GM12872 (cell line): ENCODE measurements around the gene ADAMTS12.

Source experiments
- TF ChIP-seq, protein P1 (sequence below): IDR thresholded peaks from 3 replicates; pipeline ENCODE4 v1.5.1; 2011; ENCODE audit warnings: low read depth, mild to moderate bottlenecking, low read length, moderate library complexity; ENCODE audit not compliant: insufficient read depth

The ADAMTS12 gene

DNA sequence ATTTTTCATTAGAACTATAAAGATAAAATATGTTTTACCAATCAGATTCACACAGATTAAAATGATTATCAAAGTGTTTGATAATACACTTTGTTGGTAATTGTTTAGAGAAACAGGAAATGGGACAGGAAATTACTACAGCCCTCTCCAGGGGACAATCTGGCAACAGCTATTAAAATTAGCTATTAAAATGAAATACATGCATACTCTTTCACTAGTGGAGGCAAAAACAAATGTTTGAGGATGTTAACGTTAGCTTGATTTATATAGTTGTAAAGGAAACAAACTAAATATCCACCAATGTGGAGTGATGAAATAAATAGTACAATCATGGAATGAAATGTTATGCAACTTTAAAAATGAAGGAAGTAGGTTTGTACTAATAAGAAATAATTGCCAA is 397.3 kb downstream of the ADAMTS12 start:
- TF ChIP-seq, protein P1, sequence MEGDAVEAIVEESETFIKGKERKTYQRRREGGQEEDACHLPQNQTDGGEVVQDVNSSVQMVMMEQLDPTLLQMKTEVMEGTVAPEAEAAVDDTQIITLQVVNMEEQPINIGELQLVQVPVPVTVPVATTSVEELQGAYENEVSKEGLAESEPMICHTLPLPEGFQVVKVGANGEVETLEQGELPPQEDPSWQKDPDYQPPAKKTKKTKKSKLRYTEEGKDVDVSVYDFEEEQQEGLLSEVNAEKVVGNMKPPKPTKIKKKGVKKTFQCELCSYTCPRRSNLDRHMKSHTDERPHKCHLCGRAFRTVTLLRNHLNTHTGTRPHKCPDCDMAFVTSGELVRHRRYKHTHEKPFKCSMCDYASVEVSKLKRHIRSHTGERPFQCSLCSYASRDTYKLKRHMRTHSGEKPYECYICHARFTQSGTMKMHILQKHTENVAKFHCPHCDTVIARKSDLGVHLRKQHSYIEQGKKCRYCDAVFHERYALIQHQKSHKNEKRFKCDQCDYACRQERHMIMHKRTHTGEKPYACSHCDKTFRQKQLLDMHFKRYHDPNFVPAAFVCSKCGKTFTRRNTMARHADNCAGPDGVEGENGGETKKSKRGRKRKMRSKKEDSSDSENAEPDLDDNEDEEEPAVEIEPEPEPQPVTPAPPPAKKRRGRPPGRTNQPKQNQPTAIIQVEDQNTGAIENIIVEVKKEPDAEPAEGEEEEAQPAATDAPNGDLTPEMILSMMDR: no peak

DNA sequence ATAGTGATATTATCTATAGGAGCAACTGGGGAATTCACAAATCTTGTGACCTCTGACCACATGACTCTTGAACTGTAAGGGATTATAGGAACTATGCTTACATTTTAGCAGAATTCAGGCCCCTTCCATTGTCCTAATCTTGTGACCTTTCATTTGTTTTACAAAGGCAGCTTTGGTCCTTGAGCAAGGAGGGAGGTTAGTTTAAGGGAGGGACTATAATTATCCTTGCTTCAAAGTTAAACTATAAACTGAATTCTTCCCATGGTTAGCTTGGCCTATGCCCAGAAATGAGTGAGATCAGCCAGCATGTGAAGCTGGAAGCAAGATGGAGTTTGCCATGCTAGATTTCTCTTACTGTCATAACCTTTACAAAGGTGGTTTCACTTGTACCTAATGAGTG is 399.8 kb downstream of the ADAMTS12 start:
- TF ChIP-seq, protein P1: no peak

DNA sequence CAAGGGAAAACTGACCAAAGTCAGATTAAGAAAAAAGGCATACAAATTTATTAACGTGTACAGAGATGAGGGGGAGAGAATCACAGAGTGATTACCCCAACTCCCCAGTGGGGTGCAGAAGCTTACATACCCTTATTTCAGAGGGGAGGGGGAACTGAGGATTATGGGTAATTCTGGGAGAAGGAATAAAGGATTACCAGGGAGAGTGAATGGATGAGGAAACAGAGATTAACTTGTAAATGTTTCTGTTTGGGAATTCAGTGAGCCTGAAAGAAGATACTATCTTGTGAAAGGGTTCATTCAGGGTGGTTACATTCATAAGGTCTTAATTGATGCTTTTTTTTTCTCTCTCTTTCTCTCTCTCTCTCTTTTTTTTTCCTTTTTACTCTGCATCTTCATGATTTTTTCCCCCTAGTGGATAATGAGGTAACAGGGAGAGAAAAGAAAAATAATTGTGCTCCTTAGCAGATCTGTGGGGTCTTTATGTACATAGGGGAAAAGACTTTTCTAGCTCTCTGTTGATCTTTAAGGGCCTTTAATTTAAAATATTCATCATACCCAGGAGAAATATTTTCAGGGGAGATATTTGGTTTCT is 401.6 kb downstream of the ADAMTS12 start:
- TF ChIP-seq, protein P1: no peak

DNA sequence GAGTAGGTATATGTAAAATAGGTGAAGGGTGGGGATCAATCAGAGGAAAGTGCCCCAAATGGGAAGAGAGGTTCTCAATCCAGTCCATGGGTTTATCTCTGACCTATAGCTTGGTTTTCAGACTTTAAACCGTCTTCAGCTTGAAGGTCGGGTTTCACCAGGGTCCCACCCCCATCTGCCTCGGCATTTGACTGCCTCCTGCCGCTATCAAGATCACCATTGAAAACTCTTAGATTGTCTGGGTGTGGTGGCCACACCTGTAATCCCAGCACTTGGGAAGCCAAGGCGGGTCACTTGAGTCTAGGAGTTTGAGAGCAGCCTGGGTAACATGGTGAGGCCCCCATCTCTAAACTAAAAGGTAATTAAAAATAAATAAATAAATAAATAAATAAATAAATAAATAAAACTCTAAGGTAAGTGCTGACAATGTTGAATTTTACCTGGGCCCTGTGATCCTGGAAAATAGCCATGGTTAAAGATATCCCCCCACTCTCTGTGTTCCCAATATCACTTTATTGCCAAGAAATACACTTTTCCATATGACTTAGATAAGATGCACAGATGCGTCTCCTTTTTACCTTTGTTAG is 402.2 kb downstream of the ADAMTS12 start:
- TF ChIP-seq, protein P1: no peak

DNA sequence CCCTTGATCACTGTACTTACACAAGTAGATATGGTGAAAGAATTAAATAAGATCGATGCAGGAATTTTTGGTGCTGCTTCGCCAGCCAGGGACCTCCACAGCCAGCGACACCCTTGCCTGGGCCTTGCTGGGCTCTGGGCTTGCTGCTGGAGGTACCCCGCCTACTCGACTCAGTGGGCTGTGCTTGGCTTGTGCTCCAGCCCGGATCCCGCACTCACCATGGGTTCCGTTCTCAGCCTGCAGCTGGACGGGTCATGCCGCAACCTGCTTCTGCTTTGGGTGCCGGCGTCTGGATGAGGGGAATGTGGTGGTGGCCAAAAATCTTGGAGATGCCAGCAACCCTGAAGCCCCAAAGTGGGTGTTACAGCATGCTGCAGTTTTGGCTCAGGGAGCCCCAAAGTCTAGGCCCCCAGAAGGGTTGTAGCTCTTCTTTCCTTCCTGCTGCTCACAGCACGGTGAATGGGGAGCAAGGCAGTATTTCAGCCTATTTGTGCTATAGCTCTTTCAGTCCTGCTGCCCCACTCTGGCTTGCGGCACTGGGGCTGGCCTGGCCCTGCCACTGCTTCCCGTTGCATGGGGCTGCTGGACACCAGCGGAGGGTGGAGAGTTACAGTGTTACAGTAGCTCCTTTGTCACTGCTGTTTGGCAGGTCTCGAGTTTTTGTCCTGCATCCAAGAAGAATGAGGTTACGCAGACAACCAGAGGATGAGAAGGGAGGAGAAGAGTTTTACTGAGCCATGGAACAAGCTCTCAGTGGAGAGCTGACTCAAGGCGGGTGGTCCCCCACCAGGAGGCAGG is 403.0 kb downstream of the ADAMTS12 start:
- TF ChIP-seq, protein P1: no peak

DNA sequence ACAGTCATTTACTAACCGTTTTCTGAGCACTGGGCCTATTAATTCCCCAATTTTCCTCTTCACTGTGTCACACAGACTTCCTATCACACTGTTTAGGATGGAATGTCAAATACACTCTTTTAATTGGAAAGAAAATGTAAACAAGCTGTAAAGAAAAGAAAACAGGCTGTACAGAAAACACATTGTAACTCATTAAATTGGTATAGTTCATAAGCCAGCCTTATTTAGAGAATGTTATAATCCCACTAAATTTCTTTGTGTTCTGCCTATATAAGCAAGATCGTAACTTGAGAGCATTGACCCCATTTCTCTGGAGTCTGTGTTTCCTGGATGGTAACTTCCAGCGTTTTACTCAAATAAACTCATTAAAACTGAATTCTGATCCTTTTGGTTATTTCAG is 404.6 kb downstream of the ADAMTS12 start:
- TF ChIP-seq, protein P1: no peak

DNA sequence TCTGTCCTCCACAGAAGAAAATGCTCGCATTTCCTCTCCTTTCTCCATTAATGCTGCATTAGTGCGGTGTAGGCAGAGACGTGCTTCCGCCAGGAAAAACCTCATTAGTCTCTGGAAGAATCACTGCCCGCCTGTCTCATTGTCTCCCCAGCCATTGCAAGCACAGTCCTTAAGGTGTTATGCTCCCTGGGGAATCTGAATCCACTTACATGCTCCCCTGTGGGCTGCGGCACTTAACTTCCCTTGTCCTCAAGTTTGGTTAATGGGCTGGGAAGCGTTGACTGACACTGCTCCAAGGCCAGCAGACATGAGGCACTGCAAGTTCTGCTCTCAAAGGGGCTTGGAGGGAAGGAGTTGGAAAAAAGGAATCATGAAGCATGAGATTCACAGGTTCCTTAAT is 409.5 kb downstream of the ADAMTS12 start:
- TF ChIP-seq, protein P1: no peak
